ENCODE data around the gene ALPG. TPM values are rescaled to one million over a fixed set of nuclear protein-coding genes. Genes with fewer than 3 reads are reported as not detected.

The ALPG gene
- total and polyA plus RNA-seq, 4 donors, result not detected

DNA sequence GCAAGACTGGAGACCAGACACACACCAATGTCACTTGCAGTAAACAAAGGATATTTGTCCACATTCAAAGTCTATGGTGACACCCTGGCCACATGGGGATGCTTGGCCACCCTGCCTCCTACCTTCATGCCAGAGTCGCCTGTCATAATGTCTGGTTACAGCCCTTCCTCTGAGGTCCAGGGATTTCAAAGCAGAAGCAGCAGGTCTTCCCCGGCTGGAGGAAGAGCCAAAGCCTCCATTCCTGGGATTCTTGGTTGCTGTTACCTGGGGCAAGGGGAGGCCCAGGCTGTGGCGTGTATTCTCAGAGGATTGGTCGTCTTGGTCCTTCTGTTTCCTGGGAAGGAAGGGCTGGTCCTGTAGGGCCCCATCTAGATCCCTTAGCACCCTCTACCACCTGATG is 30.4 kb upstream of the ALPG start:
- no peaks in the 10 kb centered on the region for H3K36me3 ChIP-seq (ENCODE audit: control insufficient read depth in 4 of 4, insufficient read depth in 3 of 4, low read depth in 1 of 4, low read length in 3 of 4)
- no peak for TF ChIP-seq ATF3 (IDR thresholded peaks at IDR 0.05)
- TF ChIP-seq FOXA1 (IDR thresholded peaks at IDR 0.05), result no peak
- TF ChIP-seq, protein P1, sequence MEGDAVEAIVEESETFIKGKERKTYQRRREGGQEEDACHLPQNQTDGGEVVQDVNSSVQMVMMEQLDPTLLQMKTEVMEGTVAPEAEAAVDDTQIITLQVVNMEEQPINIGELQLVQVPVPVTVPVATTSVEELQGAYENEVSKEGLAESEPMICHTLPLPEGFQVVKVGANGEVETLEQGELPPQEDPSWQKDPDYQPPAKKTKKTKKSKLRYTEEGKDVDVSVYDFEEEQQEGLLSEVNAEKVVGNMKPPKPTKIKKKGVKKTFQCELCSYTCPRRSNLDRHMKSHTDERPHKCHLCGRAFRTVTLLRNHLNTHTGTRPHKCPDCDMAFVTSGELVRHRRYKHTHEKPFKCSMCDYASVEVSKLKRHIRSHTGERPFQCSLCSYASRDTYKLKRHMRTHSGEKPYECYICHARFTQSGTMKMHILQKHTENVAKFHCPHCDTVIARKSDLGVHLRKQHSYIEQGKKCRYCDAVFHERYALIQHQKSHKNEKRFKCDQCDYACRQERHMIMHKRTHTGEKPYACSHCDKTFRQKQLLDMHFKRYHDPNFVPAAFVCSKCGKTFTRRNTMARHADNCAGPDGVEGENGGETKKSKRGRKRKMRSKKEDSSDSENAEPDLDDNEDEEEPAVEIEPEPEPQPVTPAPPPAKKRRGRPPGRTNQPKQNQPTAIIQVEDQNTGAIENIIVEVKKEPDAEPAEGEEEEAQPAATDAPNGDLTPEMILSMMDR (IDR thresholded peaks at IDR 0.05; ENCODE audit: low read depth, low read length, missing input control), result no peak
- H3K27me3 ChIP-seq (ENCODE audit: control insufficient read depth in 4 of 4, insufficient read depth in 4 of 4, low read length in 3 of 4), result no peaks in the 10 kb centered on the region
- no peak overlapping the region for H3K4me3 ChIP-seq (ENCODE audit: low read depth in 1 of 3, low read length in 3 of 3)
- H3K4me1 ChIP-seq (ENCODE audit: control insufficient read depth in 4 of 4, insufficient read depth in 4 of 4, low read length in 3 of 4), result no peaks in the 10 kb centered on the region
- H3K27ac ChIP-seq (ENCODE audit: low read depth in 1 of 2, low read length in 2 of 2), result no peak overlapping the region
- no peak overlapping the region for H3K9ac ChIP-seq (ENCODE audit: low read depth in 1 of 2, low read length in 2 of 2)
- H3K9me3 ChIP-seq (ENCODE audit: control insufficient read depth in 4 of 4, low read length in 3 of 4), result no peaks in the 10 kb centered on the region
- 87% methylated on average over 4 of the region's 4 CpGs for WGBS
- DNase-seq (ENCODE audit: low spot score), result no peak

- no peak overlapping the region for H3K9ac ChIP-seq (ENCODE audit: low read depth in 1 of 2, low read length in 2 of 2)
- no peak overlapping the region for H3K4me3 ChIP-seq (ENCODE audit: low read depth in 1 of 3, low read length in 3 of 3)
- 90% methylated on average over 7 of the region's 7 CpGs for WGBS
- H3K27me3 ChIP-seq (ENCODE audit: control insufficient read depth in 4 of 4, insufficient read depth in 4 of 4, low read length in 3 of 4), result peaks cover 0 to under 1% (median 0%) of the 10 kb centered on the region in 4 donors
- H3K4me1 ChIP-seq (ENCODE audit: control insufficient read depth in 4 of 4, insufficient read depth in 4 of 4, low read length in 3 of 4), result peaks cover 0 to 1% (median 0%) of the 10 kb centered on the region in 4 donors
- no peak for DNase-seq (ENCODE audit: low spot score)
- no peaks in the 10 kb centered on the region for H3K36me3 ChIP-seq (ENCODE audit: control insufficient read depth in 4 of 4, insufficient read depth in 3 of 4, low read depth in 1 of 4, low read length in 3 of 4)
- no peaks in the 10 kb centered on the region for H3K9me3 ChIP-seq (ENCODE audit: control insufficient read depth in 4 of 4, low read length in 3 of 4)
- no peak overlapping the region for H3K27ac ChIP-seq (ENCODE audit: low read depth in 1 of 2, low read length in 2 of 2)
- TF ChIP-seq SP1 (IDR thresholded peaks at IDR 0.05), result no peak
These were observed 29.9 kb upstream of the ALPG start for GRCh38 chr2:232376713-232377112.

- Histone ChIP-seq H3K27ac (ENCODE audit: low read depth in 1 of 2, low read length in 2 of 2) (no peak overlapping the region), H3K9ac (ENCODE audit: low read depth in 1 of 2, low read length in 2 of 2) (no peak overlapping the region), H3K36me3 (ENCODE audit: control insufficient read depth in 4 of 4, insufficient read depth in 3 of 4, low read depth in 1 of 4, low read length in 3 of 4) (no peaks in the 10 kb centered on the region), H3K27me3 (ENCODE audit: control insufficient read depth in 4 of 4, insufficient read depth in 4 of 4, low read length in 3 of 4) (peaks cover 0 to 3% (median 2%) of the 10 kb centered on the region in 4 donors), H3K4me3 (ENCODE audit: low read depth in 1 of 3, low read length in 3 of 3) (no peak overlapping the region), H3K9me3 (ENCODE audit: control insufficient read depth in 4 of 4, low read length in 3 of 4) (no peaks in the 10 kb centered on the region), H3K4me1 (ENCODE audit: control insufficient read depth in 4 of 4, insufficient read depth in 4 of 4, low read length in 3 of 4) (peaks cover 0 to 1% (median 0%) of the 10 kb centered on the region in 4 donors)
- TF ChIP-seq, protein P1 (IDR thresholded peaks at IDR 0.05; ENCODE audit: low read depth, low read length, missing input control), result no peak
- TF ChIP-seq ATF3 (IDR thresholded peaks at IDR 0.05) (no peak), REST (IDR thresholded peaks at IDR 0.05) (no peak)
- DNase-seq (ENCODE audit: low spot score), result no peak
- WGBS, result 92% methylated on average over 7 of the region's 7 CpGs
These were observed 29.3 kb upstream of the ALPG start for GRCh38 chr2:232377319-232377718.

Data from liver (tissue), 9 donors.